OCI-LY1 (cell line): ENCODE data around the gene RHBDF1.

Experiments
- EZH2 ChIP-seq: fragments of 200-600 bp; sonication (generic), shearing (Covaris generic); IDR thresholded peaks from 2 replicates; pipeline ENCODE4 v1.8.0; 2017; ENCODE audit warnings: borderline replicate concordance, mixed run types, mild to moderate bottlenecking, antibody characterized with exemption, low read length, moderate library complexity, mixed read lengths
- TF ChIP-seq, protein P1 (sequence below): fragments of 200-600 bp; sonication (generic), shearing (Covaris generic); IDR thresholded peaks from 2 replicates; pipeline ENCODE4 v1.5.1; 2017; ENCODE audit warnings: mild to moderate bottlenecking, antibody characterized with exemption, low read length, moderate library complexity, mixed read lengths

GRCh38 chr16:54237-54581 is 18.2 kb downstream of the RHBDF1 start:
- TF ChIP-seq, protein P1, sequence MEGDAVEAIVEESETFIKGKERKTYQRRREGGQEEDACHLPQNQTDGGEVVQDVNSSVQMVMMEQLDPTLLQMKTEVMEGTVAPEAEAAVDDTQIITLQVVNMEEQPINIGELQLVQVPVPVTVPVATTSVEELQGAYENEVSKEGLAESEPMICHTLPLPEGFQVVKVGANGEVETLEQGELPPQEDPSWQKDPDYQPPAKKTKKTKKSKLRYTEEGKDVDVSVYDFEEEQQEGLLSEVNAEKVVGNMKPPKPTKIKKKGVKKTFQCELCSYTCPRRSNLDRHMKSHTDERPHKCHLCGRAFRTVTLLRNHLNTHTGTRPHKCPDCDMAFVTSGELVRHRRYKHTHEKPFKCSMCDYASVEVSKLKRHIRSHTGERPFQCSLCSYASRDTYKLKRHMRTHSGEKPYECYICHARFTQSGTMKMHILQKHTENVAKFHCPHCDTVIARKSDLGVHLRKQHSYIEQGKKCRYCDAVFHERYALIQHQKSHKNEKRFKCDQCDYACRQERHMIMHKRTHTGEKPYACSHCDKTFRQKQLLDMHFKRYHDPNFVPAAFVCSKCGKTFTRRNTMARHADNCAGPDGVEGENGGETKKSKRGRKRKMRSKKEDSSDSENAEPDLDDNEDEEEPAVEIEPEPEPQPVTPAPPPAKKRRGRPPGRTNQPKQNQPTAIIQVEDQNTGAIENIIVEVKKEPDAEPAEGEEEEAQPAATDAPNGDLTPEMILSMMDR, result no peak
- TF ChIP-seq EZH2, result no peak
